ENCODE data around the gene SRD5A3. TPM values are rescaled to one million over a fixed set of nuclear protein-coding genes. Genes with fewer than 3 reads are reported as not detected.
"Not testable (repeated sequence)": the region's sequence is repeated elsewhere in the genome, so short reads cannot be mapped to it uniquely, and the experiment has no call there.

Gene SRD5A3
- total and polyA plus RNA-seq, 10 donors = 2.8 to 11.1 (median 5.9) TPM

- TF ChIP-seq POLR2A (IDR thresholded peaks at IDR 0.05) (no peak), CTCF (IDR thresholded peaks at IDR 0.05 in 8 of 11, conservative IDR thresholded peaks at IDR 0.05 in 3 of 11) (no peak)
- intact Hi-C loops (cut with DNase I; ENCODE audit: low total_unique reads) = loop anchor here (5.0 to 10.0 kb wide), 2 partner anchors 46 to 204 kb away; partner anchors contain the start of gene TMEM165
- H3K36me3 ChIP-seq = peaks cover 0 to 5% (median 0%) of the 10 kb centered on the region in 6 donors
- no peak overlapping the region for H3K4me3 ChIP-seq
- WGBS, 5 donors = 88 to 92% (median 90%) methylated on average over 3 of the region's 3 CpGs
- H3K4me1 ChIP-seq = peaks cover 7 to 32% (median 17%) of the 10 kb centered on the region in 6 donors
- H3K27me3 ChIP-seq (replicated peaks in 1 of 7) = no peaks in the 10 kb centered on the region
- DNase-seq = no peak
- H3K27ac ChIP-seq = no peak overlapping the region
- peaks cover 0 to 4% (median 0%) of the 10 kb centered on the region in 8 donors for H3K9me3 ChIP-seq
These were observed 2.4 kb downstream of the SRD5A3 start for GRCh38 chr4:55348466-55348865.

GRCh38 chr4:55350870-55351269 is 4.8 kb downstream of the SRD5A3 start:
- DNase-seq; intact Hi-C loops (cut with DNase I; ENCODE audit: low total_unique reads); H3K9me3 ChIP-seq; H3K27ac ChIP-seq; H3K27me3 ChIP-seq (replicated peaks in 1 of 7); H3K4me3 ChIP-seq: not testable (repeated sequence)
- 96 to 98% (median 97%) methylated on average over 10 of the region's 10 CpGs for WGBS, 5 donors
- Histone ChIP-seq H3K36me3 (peaks cover 0 to 13% (median 0%) of the 10 kb centered on the region in 6 donors), H3K4me1 (peaks cover 7 to 25% (median 12%) of the 10 kb centered on the region in 6 donors)

GRCh38 chr4:55351824-55352223 is 5.8 kb downstream of the SRD5A3 start:
- no peak for DNase-seq
- Histone ChIP-seq H3K4me3 (no peak overlapping the region), H3K4me1 (peaks cover 5 to 18% (median 8%) of the 10 kb centered on the region in 6 donors), H3K9me3 (peaks cover 0 to 4% (median 0%) of the 10 kb centered on the region in 8 donors), H3K36me3 (peaks cover 0 to 13% (median 0%) of the 10 kb centered on the region in 6 donors), H3K27me3 (replicated peaks in 1 of 7) (no peaks in the 10 kb centered on the region), H3K27ac (no peak overlapping the region)
- intact Hi-C loops (cut with DNase I; ENCODE audit: low total_unique reads) = no loop called here
- TF ChIP-seq CTCF (IDR thresholded peaks at IDR 0.05 in 8 of 11, conservative IDR thresholded peaks at IDR 0.05 in 3 of 11) (no peak), POLR2AphosphoS5 (IDR thresholded peaks at IDR 0.05) (no peak), POLR2A (IDR thresholded peaks at IDR 0.05) (no peak)

- Histone ChIP-seq H3K9me3 (peaks cover 0 to 4% (median 0%) of the 10 kb centered on the region in 8 donors), H3K27me3 (replicated peaks in 1 of 7) (no peaks in the 10 kb centered on the region), H3K4me1 (peaks cover 0 to 9% (median under 1%) of the 10 kb centered on the region in 6 donors), H3K4me3 (no peak overlapping the region), H3K36me3 (peaks cover 0 to 13% (median 0%) of the 10 kb centered on the region in 6 donors), H3K27ac (no peak overlapping the region)
- no peak for DNase-seq
- intact Hi-C loops (cut with DNase I; ENCODE audit: low total_unique reads) = no loop called here
- TF ChIP-seq CTCF (IDR thresholded peaks at IDR 0.05 in 8 of 11, conservative IDR thresholded peaks at IDR 0.05 in 3 of 11) (no peak), POLR2AphosphoS5 (IDR thresholded peaks at IDR 0.05) (no peak), POLR2A (IDR thresholded peaks at IDR 0.05) (no peak)
- 90 to 97% (median 94%) methylated on average over 2 of the region's 2 CpGs for WGBS, 5 donors
These were observed 6.7 kb downstream of the SRD5A3 start for GRCh38 chr4:55352726-55353125.

GRCh38 chr4:55353228-55353747 is 7.2 kb downstream of the SRD5A3 start:
- intact Hi-C loops (cut with DNase I; ENCODE audit: low total_unique reads); H3K4me1 ChIP-seq; H3K4me3 ChIP-seq; H3K27ac ChIP-seq; H3K27me3 ChIP-seq (replicated peaks in 1 of 7); H3K9me3 ChIP-seq; DNase-seq: not testable (repeated sequence)
- 87 to 97% (median 93%) methylated on average over 13 of the region's 13 CpGs for WGBS, 5 donors
- H3K36me3 ChIP-seq = peaks cover 0 to 13% (median 0%) of the 10 kb centered on the region in 6 donors

Data from spleen (tissue), 11 donors.